ENCODE results near the gene BBS9. TPM values are rescaled to one million over a fixed set of nuclear protein-coding genes. Genes with fewer than 3 reads are reported as not detected.

The BBS9 gene
- total RNA-seq, 1 experiment from 2014 or later = 9.4 TPM

DNA sequence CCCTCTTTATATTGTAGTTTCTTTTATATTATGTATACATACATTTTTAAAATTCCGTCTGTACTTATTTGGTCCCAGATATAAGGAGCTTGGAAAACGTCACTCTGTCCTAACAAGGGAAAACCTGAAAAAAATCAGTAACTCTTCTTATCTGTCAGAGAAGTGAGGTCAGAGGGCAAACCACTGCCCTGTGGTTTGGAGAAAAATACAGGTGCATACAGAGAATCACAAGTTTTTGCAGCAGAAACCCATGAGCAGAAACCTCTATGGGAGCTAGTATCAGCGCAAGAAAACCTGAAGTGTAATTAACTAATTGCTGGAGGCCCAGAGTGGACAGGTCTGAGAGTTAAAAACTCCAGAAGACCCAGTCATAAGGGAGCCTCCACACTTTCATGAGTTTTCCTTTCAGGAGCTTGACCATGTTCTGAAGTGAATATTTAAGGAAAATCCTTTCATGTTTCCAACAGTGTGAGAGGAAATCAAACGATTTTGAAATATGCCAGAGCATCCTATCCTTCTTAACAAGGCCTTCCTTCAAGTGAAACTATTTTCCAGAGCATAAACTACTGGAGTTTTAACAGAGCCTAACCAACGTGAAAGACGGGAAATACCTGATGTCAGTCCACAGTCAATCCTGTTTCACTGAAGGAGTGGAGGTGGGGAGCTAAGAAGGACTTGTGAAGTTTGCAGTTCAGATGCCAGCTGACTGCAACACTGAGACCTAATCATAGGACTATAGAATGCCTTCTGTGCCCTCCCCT is 485.2 kb downstream of the BBS9 start:
- H3K27ac Mint-ChIP-seq (ENCODE audit: unreplicated experiment) = no peak overlapping the region
- TF ChIP-seq, protein P1, sequence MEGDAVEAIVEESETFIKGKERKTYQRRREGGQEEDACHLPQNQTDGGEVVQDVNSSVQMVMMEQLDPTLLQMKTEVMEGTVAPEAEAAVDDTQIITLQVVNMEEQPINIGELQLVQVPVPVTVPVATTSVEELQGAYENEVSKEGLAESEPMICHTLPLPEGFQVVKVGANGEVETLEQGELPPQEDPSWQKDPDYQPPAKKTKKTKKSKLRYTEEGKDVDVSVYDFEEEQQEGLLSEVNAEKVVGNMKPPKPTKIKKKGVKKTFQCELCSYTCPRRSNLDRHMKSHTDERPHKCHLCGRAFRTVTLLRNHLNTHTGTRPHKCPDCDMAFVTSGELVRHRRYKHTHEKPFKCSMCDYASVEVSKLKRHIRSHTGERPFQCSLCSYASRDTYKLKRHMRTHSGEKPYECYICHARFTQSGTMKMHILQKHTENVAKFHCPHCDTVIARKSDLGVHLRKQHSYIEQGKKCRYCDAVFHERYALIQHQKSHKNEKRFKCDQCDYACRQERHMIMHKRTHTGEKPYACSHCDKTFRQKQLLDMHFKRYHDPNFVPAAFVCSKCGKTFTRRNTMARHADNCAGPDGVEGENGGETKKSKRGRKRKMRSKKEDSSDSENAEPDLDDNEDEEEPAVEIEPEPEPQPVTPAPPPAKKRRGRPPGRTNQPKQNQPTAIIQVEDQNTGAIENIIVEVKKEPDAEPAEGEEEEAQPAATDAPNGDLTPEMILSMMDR (IDR thresholded peaks at IDR 0.05; ENCODE audit: unreplicated experiment) = no peak
- DNase-seq = no peak
- no peaks in the 10 kb centered on the region for H3K36me3 Mint-ChIP-seq (ENCODE audit: insufficient read depth, unreplicated experiment)
- intact Hi-C loops (cut with micrococcal nuclease; ENCODE audit: unreplicated experiment) = loop anchor here (5.0 kb wide), 1 partner anchor 282 kb away; no protein-coding TSS in a partner anchor
- BruUV-seq (replicated peaks) = no TSS peak
- no peak overlapping the region for H3K4me3 Mint-ChIP-seq (ENCODE audit: low read depth, unreplicated experiment)
- CTCF ChIA-PET = no interaction called here
- H3K9me3 Mint-ChIP-seq (ENCODE audit: low read depth, unreplicated experiment) = peaks cover 3% of the 10 kb centered on the region
- H3K27me3 Mint-ChIP-seq (ENCODE audit: unreplicated experiment) = no peaks in the 10 kb centered on the region
- H3K4me1 Mint-ChIP-seq (ENCODE audit: low read depth, unreplicated experiment) = no peaks in the 10 kb centered on the region

DNA sequence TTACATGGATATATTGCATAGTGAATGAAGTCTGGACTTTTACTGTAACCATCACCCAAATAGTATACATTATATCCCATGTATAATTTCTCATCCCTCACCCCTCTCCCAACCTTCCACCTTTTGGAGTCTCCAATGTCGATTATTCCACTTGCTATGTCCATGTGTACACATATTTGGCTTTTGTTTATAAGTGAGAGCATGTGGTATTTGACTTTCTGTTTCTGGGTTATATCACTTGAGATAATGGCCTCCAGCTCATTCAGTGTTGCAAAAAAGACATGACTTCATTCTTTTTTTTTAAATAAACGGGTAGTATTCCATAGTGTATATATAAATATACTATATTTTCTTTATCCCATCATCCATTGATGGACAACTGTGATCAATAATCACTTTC is 487.4 kb downstream of the BBS9 start:
- no peaks in the 10 kb centered on the region for H3K36me3 Mint-ChIP-seq (ENCODE audit: insufficient read depth, unreplicated experiment)
- H3K4me1 Mint-ChIP-seq (ENCODE audit: low read depth, unreplicated experiment) = no peaks in the 10 kb centered on the region
- no peaks in the 10 kb centered on the region for H3K27me3 Mint-ChIP-seq (ENCODE audit: unreplicated experiment)
- intact Hi-C loops (cut with micrococcal nuclease; ENCODE audit: unreplicated experiment) = loop anchor here (5.0 kb wide), 1 partner anchor 284 kb away; no protein-coding TSS in a partner anchor
- peaks cover 12% of the 10 kb centered on the region for H3K9me3 Mint-ChIP-seq (ENCODE audit: low read depth, unreplicated experiment)
- CTCF ChIA-PET = no interaction called here
- no peak for DNase-seq
- no peak overlapping the region for H3K4me3 Mint-ChIP-seq (ENCODE audit: low read depth, unreplicated experiment)
- TF ChIP-seq, protein P1 (IDR thresholded peaks at IDR 0.05; ENCODE audit: unreplicated experiment) = no peak
- BruUV-seq (replicated peaks) = no TSS peak
- H3K27ac Mint-ChIP-seq (ENCODE audit: unreplicated experiment) = no peak overlapping the region

DNA sequence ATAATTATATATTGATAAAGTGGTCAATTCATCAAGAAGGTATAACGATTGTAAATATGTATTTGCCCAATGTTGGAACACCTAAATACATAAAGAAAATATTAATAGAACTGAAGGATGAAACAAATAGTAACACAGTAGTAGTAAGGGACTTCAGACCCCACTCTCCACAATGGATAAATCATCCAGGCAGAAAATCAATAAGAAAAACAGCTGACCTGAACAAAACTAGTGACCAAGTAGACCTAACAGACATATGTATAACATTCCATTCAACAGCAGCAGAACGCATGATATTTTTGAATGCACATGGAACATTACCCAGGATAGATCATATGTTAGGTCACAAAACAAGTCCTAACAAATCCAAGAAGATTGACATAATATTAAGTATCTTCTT is 489.9 kb downstream of the BBS9 start:
- TF ChIP-seq, protein P1 (IDR thresholded peaks at IDR 0.05; ENCODE audit: unreplicated experiment) = no peak
- intact Hi-C loops (cut with micrococcal nuclease; ENCODE audit: unreplicated experiment) = loop anchor here (5.0 kb wide), 1 partner anchor 287 kb away; no protein-coding TSS in a partner anchor
- BruUV-seq (replicated peaks) = no TSS peak
- Mint-ChIP-seq H3K27me3 (ENCODE audit: unreplicated experiment) (no peaks in the 10 kb centered on the region), H3K36me3 (ENCODE audit: insufficient read depth, unreplicated experiment) (no peaks in the 10 kb centered on the region), H3K27ac (ENCODE audit: unreplicated experiment) (no peak overlapping the region), H3K4me3 (ENCODE audit: low read depth, unreplicated experiment) (no peak overlapping the region), H3K4me1 (ENCODE audit: low read depth, unreplicated experiment) (no peaks in the 10 kb centered on the region), H3K9me3 (ENCODE audit: low read depth, unreplicated experiment) (peaks cover 12% of the 10 kb centered on the region)
- no peak for DNase-seq
- CTCF ChIA-PET = no interaction called here

DNA sequence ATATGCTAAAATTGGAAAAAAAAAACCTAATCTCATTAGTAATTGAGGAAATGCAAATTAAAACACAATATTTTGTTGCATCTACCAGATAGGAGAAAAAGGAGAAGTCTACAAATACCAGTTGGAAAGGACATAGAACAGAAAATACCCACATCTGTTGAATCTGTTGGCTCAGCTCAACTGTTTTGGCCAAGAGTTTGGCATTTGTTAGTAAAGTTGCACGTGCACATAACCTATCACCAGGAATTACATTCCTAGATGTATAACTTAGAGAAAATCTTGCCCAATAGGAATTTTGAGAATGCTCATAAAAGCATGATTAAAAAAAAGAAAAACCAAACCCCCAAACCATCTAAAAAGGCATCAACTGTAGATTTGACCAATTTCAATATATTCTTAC is 493.9 kb downstream of the BBS9 start:
- TF ChIP-seq, protein P1 (IDR thresholded peaks at IDR 0.05; ENCODE audit: unreplicated experiment) = no peak
- no peak for DNase-seq
- no peak overlapping the region for H3K27ac Mint-ChIP-seq (ENCODE audit: unreplicated experiment)
- CTCF ChIA-PET = no interaction called here
- H3K9me3 Mint-ChIP-seq (ENCODE audit: low read depth, unreplicated experiment) = peaks cover 12% of the 10 kb centered on the region
- no peaks in the 10 kb centered on the region for H3K27me3 Mint-ChIP-seq (ENCODE audit: unreplicated experiment)
- H3K36me3 Mint-ChIP-seq (ENCODE audit: insufficient read depth, unreplicated experiment) = no peaks in the 10 kb centered on the region
- no TSS peak for BruUV-seq (replicated peaks)
- H3K4me3 Mint-ChIP-seq (ENCODE audit: low read depth, unreplicated experiment) = no peak overlapping the region
- H3K4me1 Mint-ChIP-seq (ENCODE audit: low read depth, unreplicated experiment) = no peaks in the 10 kb centered on the region
- intact Hi-C loops (cut with micrococcal nuclease; ENCODE audit: unreplicated experiment) = no loop called here

All from Calu3 (cell line).